HG02885 (cell line): ENCODE results near the gene CTIF.
A peak's percentile ranks its signal among the peaks of the same experiment; 100 is the strongest.

ENCODE experiments used
- ATAC-seq: cut with Tn5 transposase; IDR thresholded peaks from one replicate; pipeline ENCODE4 v1.9.1; 2021; ENCODE audit warnings: mild to moderate bottlenecking; ENCODE audit not compliant: unreplicated experiment, poor library complexity

Gene CTIF

GRCh38 chr18:48885266-48885923 lies 346.6 kb downstream of the CTIF start:
- ATAC-seq, result no peak

GRCh38 chr18:48885924-48886400 lies 347.1 kb downstream of the CTIF start:
- ATAC-seq, result no peak

- no peak for ATAC-seq
Measured at GRCh38 chr18:48886520-48887293, 347.9 kb downstream of the CTIF start.

- ATAC-seq, result no peak
Measured at GRCh38 chr18:48887294-48887904, 348.6 kb downstream of the CTIF start.

- ATAC-seq, result no peak
Measured at GRCh38 chr18:48887905-48888772, 349.3 kb downstream of the CTIF start.

- no peak for ATAC-seq
Measured at GRCh38 chr18:48888773-48889080, 349.9 kb downstream of the CTIF start.

- no peak for ATAC-seq
Measured at GRCh38 chr18:48889115-48889941, 350.5 kb downstream of the CTIF start.

- no peak for ATAC-seq
Measured at GRCh38 chr18:48889981-48890762, 351.3 kb downstream of the CTIF start.

GRCh38 chr18:48891721-48892120 lies 352.9 kb downstream of the CTIF start:
- ATAC-seq, result no peak

- no peak for ATAC-seq
Measured at GRCh38 chr18:48892146-48892855, 353.5 kb downstream of the CTIF start.

GRCh38 chr18:48893061-48893607 lies 354.3 kb downstream of the CTIF start:
- ATAC-seq, result no peak

- no peak for ATAC-seq
Measured at GRCh38 chr18:48893608-48894600, 355.1 kb downstream of the CTIF start.

GRCh38 chr18:48894799-48895346 lies 356.0 kb downstream of the CTIF start:
- no peak for ATAC-seq

GRCh38 chr18:48896326-48896874 lies 357.6 kb downstream of the CTIF start:
- ATAC-seq, result no peak

- ATAC-seq, result peak; percentile 73
Measured at GRCh38 chr18:48896875-48897511, 358.2 kb downstream of the CTIF start.

GRCh38 chr18:48897531-48897930 lies 358.7 kb downstream of the CTIF start:
- no peak for ATAC-seq
